ENCODE results near the gene KLHL3.

The KLHL3 gene

DNA sequence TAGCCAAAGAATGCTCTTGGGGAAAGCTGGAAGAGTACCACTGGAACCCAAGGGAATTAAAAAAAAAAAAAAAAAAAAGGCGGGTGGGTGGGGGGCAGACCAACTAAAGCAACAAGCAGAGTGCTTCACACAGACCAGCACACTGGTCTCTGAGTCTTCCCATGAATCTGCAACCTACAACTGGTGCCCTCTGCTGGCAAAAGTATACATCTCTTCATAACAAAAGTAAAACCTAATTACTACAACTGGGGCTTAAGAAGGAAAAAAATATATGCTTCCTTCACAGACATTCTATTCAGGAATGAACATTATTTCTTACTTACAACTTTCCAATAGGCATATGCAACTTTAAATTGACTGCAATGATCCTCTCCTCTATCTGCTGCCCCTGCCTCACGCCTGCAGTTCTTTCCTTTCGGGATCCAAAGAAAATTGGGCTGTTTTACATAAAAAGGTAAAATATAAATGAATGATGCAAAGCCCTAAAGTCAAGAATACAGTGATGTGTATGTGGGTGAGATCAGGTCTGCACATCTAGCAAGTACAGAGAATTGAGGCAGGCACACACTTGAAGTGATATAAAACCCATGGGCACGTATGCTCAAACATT, 7.2 kb upstream of the KLHL3 start:
- peak; percentile 39 for DNase-seq

DNA sequence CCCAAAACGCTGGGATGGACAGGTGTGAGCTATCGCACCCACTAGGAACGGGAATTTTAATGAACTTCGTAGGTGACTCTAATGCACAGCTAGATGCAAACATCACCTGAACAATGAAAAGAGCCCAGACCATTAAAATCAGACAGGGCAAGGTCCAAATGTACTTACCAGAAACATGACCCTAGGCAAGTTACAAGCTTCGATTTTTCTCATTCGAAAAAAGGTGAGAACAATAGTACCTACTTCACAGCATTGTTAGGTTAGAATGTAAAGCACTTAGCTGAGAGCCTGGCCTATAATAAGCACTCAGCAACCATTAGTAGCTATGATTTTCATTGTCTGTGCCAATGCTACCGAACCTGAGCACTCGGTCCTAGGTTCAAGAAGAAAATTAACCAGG, 5.8 kb upstream of the KLHL3 start:
- peak; percentile 41 for DNase-seq

DNA sequence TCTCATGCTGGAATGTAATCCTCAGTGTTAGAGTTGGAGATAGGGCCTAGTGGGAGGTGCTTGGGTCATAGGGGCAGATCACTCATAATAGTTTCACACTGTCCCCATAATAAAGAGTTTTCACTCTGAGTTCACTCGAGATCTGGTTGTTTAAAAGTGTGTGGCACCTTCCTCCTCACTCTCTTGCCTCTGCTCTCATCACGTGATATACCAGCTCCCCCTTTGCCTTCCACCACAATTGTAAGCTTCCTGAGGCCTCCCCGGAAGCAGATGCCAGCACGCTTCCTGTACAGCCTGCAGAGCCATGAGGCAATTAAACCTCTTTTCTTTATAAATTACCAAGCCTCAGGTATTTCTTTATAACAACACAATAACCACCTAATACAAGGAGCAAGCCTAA, 3.8 kb upstream of the KLHL3 start:
- no peak for DNase-seq

DNA sequence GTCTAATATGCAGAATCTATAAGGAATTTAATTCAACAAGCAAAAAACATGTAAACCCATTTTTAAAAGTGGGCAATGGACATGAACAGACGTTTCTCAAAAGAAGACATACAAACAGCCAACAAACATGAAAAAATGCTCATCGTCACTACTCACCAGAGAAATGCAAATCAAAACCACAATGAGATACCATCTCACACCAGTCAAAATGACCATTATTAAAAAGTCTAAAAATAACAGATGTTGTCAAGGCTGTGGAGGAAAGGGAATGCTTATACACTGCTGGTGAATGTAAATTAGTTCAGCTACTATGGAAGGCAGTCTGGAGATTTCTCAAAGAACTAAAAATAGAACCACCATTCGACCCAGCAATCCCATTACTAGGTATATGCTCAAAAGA, 3.1 kb upstream of the KLHL3 start:
- DNase-seq, result no peak

- no peak for DNase-seq
These were observed 1.7 kb upstream of the KLHL3 start for GRCh38 chr5:137737349-137738131.

GRCh38 chr5:137736496-137736895, 607 bp upstream of the KLHL3 start:
- DNase-seq, result no peak

DNA sequence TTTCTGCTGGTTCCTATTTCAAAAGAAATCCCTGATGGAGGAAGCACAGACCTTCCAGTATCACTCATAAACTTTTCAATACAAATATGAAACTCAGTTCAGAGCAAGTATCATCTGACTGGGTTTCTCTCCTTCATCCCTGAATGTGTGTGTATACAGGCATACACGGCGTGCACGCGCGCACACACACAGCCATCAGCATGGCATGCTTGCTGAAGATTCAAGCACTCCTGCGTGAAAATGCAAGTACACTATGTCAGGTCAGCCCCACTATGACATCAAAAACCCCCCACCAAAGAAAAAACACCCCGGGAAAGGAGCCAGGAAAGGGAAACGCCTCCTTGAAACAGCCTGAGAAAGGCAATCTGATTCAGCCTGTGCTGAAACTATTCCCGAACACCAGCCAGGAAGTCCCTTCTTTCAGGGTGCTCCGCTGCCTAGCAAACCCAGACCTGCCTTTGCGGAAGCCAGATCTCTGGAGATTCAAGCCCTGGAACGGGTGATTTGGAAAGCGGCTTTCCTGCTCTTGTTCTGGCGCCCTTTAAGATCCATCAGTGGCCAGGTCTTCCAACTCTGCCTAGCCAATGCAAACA, 831 bp downstream of the KLHL3 start:
- DNase-seq, result no peak

- no peak for DNase-seq
These were observed 1.6 kb downstream of the KLHL3 start for GRCh38 chr5:137734331-137734730.

GRCh38 chr5:137733922-137734321, 2.0 kb downstream of the KLHL3 start:
- DNase-seq, result no peak

- DNase-seq, result no peak
These were observed 2.9 kb downstream of the KLHL3 start for GRCh38 chr5:137733006-137733405.

- no peak for DNase-seq
These were observed 4.7 kb downstream of the KLHL3 start for GRCh38 chr5:137731176-137731575.

DNA sequence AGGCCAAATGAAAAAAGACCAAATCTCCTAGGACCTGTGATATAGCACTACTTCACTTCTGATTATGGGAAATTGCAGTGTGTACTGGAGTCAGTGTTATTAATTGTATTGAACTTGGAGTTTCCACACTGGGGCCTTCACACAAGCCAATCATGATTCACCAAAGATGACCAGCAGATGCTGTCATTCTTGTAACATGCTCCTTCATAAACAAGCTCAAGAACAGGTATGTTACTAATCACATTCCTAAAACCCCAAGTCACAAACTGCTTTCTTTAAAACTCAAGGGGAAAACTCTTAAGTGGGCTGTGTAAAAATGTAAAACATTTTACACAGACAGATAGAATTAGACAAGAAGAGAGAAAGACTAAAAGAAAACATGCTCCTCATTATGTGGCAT, 5.6 kb downstream of the KLHL3 start:
- no peak for DNase-seq

DNA sequence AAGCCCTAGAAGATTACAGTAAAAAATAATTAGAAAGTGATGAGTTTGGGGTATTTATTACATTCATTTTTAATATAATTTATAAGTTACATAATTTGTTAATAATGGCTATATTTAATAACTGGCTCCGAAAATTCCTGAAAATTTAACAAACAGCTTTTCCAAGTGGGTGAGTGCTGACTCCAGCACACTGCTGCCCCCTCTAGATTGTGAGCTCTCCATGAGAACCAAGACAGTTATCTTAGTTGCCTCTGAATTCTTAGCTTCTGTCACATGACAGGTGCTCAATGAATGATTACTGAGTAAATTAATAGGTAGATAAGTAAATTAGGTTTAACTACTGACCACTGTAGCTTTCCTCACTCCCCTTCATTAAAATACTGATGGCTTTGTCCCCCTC, 7.8 kb downstream of the KLHL3 start:
- no peak for DNase-seq

DNA sequence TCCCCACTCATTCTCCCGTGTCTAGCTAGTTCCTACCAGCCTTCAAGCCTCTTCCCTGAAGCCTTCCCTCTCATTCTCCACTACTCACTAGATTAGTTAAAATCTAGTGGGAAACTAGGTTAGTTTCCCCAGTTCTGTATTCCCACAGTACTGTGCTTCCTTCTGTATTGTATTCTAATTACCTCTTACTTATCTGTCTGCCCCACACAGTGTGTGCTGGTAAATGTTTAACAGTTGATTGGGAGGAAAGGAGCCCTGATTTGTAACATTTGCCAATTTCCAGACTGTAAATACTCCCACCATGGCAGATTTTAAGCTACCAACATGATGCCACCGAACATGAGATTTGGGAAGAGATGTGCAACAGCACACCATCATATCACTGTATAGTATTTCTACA, 8.3 kb downstream of the KLHL3 start:
- no peak for DNase-seq

DNA sequence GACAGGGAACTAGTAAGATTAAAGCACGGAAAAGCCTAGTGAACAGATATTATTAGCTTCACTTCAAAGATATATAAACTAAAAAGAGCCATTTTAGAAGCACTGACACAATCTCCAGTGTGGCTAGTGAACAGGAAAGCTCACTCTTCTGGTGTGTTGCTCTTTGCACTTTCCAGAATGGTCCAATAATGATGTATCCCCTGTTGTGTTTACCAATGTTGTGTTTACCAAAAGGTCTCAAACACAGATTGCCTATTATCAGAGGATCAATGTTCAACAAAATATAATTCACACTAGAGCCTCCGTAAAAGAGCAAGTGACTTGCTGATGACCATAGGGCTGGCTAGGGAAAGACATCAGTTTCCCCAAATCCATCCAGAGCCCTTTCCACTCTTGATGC, 11.6 kb downstream of the KLHL3 start:
- DNase-seq, result no peak

DNA sequence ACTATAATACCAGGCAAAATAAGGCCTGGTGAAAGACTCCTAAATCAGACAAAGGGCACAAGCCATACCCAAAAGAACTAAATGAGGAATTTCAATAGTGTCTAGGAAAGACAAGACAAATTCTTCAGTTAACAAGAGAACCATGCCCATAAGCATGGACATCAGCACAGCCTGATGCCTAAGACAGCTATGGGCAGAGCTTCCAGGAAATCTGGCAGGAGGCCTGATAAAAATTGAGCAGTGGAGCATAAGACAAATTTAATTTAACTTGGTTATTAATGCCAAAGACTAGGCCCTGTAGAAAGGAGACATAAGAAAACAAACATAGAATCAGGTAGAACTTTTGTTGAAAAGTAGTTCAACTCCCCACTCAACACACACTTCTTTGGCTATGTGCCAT, 17.3 kb downstream of the KLHL3 start:
- no peak for DNase-seq

GRCh38 chr5:137716337-137716736, 19.6 kb downstream of the KLHL3 start:
- no peak for DNase-seq

- DNase-seq, result no peak
These were observed 20.4 kb downstream of the KLHL3 start for GRCh38 chr5:137715456-137715855.

DNA sequence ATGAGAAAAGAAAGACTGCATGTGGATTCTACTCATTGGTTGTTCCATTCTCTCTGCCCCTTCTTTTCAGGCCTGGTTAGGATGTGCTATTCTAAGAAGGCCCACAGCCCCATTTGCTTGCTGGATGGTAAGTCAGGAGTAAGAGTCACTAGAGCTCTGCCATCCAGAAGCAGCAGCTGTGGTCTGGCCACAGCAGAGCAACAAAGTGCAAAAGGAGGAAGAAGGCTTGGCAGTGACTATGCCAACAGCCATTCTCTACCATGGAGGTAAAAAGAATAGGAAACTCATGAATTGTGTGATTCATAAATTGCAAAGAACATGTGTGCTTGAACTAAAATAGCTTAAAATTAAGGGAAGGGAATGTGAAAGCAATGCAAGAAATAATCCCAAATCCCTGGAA, 20.9 kb downstream of the KLHL3 start:
- no peak for DNase-seq

GRCh38 chr5:137714494-137714893, 21.4 kb downstream of the KLHL3 start:
- no peak for DNase-seq

- no peak for DNase-seq
These were observed 23.7 kb downstream of the KLHL3 start for GRCh38 chr5:137712139-137712667.

GRCh38 chr5:137710086-137710485, 25.8 kb downstream of the KLHL3 start:
- no peak for DNase-seq

DNA sequence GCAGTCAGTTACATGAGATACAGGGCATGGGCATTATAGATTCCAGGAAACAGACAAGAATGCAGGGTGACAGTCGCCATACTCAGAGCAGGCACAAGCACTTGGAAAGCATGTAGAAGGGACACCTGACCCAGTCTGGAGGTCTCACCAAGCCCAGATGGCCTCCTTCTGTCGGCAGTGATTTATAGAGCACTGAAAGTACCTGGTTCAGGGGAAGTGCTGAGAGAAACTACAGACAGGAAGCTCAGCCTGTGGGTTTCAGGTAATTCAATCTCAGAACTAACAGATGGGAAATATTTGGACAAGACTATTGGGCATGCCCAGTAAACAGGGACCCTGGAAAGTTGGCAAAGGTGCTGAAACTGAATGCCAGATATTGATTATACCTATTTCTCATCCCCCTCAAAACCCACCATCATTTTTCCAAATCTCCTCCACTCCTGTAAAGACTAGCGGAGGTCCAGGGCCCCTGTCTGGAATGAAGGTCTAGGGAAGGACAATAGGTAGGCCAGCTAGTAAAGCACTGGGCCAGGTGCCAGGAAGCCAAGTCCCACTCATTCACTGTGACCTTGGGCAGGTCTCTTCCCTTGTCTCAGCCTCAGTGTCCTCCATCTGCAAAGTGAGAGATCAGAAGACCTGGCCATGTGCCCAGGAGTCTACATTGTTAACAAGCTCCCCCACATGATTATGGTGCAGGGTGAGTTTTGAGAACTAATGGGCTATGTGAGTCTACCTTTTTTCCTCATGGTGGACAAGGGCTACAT, 26.9 kb downstream of the KLHL3 start:
- DNase-seq, result no peak

Measured in NCI-H2227 treated with DMSO at 0.1 percent for 48 hours (cell line).